H1 (cell line): ENCODE measurements around the gene SH3RF2. TPM values are rescaled to one million over a fixed set of nuclear protein-coding genes. Genes with fewer than 3 reads are reported as not detected.

Experiments used
- CTCF ChIA-PET: fragments of 300-600 bp; sonication (Branson Sonifier 250); formaldehyde crosslinking; loops from one replicate; lab custom pipeline; 2021; ENCODE audit not compliant: partially characterized antibody; lab: Charles Lee
- POLR2A ChIA-PET: fragments of 300-600 bp; sonication (Branson Sonifier 250); formaldehyde crosslinking; loops from one replicate; lab custom pipeline; 2021; ENCODE audit warnings: inconsistent platforms; ENCODE audit not compliant: partially characterized antibody; lab: Charles Lee
- DNase-seq, 2 experiments: peaks; one replicate each; pipeline versions ENCODE4 v3.0.0 to v3.0.0-alpha.2; 2010 to 2022; ENCODE audit warnings: low spot score in 2 of 2, low read depth in 1 of 2, mixed read lengths in 1 of 2
- FAIRE-seq: peaks from 2 replicates; lab custom pipeline; 2011; peaks lifted over from hg19 to GRCh38; lab: Jason Lieb, UNC
- H2AFZ ChIP-seq: 2 replicates; pipeline ENCODE4 v1.8.1; 2012; ENCODE audit warnings: low read length, inconsistent platforms
- H2AK5ac ChIP-seq: 2 replicates; pipeline ENCODE4 v1.6.1; 2013; ENCODE audit warnings: low read depth, low read length
- H2BK120ac ChIP-seq: replicated peaks from 2 replicates; pipeline ENCODE3; 2013; ENCODE audit warnings: low read depth, low read length, inconsistent platforms
- H2BK12ac ChIP-seq: 2 replicates; pipeline ENCODE4 v1.6.1; 2013; ENCODE audit warnings: low read depth, low read length
- H2BK15ac ChIP-seq: 2 replicates; pipeline ENCODE4 v1.6.1; 2013; ENCODE audit warnings: low read length
- H2BK20ac ChIP-seq: 2 replicates; pipeline ENCODE4 v1.6.1; 2013; ENCODE audit warnings: low read length
- H2BK5ac ChIP-seq: 2 replicates; pipeline ENCODE4 v1.6.1; 2013; ENCODE audit warnings: low read depth, low read length
- H3K14ac ChIP-seq: 2 replicates; pipeline ENCODE4 v1.6.1; 2013; ENCODE audit warnings: inconsistent platforms; ENCODE audit not compliant: insufficient read length
- H3K18ac ChIP-seq: 2 replicates; pipeline ENCODE4 v1.6.1; 2013; ENCODE audit warnings: low read length; ENCODE audit errors: extremely low read depth
- H3K23ac ChIP-seq: 2 replicates; pipeline ENCODE4 v1.6.1; 2013; ENCODE audit warnings: inconsistent platforms; ENCODE audit not compliant: insufficient read length
- H3K23me2 ChIP-seq: 2 replicates; pipeline ENCODE4 v1.6.1; 2013; ENCODE audit warnings: low read depth, low read length
- H3K27ac ChIP-seq: 2 replicates; pipeline ENCODE4 v1.6.1; 2011; ENCODE audit warnings: low read depth, low read length, inconsistent platforms
- H3K27me3 ChIP-seq, 4 experiments: replicated peaks in 1 of 4; 1 replicate in 1 of 4; 2 replicates in 3 of 4; pipeline versions ENCODE4 v1.6.1 to v1.8.1; 2011 to 2013; ENCODE audit warnings: low read length in 3 of 4, mild to moderate bottlenecking in 3 of 4, inconsistent platforms in 2 of 4, mixed read lengths in 2 of 4, moderate library complexity in 1 of 4; ENCODE audit not compliant: control insufficient read depth in 3 of 4, insufficient read depth in 3 of 4; ENCODE audit errors: extremely low read depth in 1 of 4
- H3K36me3 ChIP-seq, 4 experiments: 2 replicates each; pipeline versions ENCODE4 v1.6.1 to v1.8.1; 2011 to 2013; ENCODE audit warnings: mild to moderate bottlenecking in 4 of 4, low read length in 3 of 4, moderate library complexity in 2 of 4, control low read depth in 1 of 4, inconsistent platforms in 1 of 4; ENCODE audit not compliant: insufficient read depth in 4 of 4, control insufficient read depth in 2 of 4
- H3K4ac ChIP-seq: replicated peaks from 2 replicates; pipeline ENCODE3; 2013; ENCODE audit warnings: low read length, low read depth, mixed read lengths, inconsistent platforms; ENCODE audit not compliant: insufficient read length
- H3K4me1 ChIP-seq, 4 experiments: replicated peaks in 1 of 4; 1 replicate in 1 of 4; 2 replicates in 3 of 4; pipeline versions ENCODE4 v1.6.1 to v1.8.1; 2011 to 2013; ENCODE audit warnings: low read length in 3 of 4, inconsistent platforms in 2 of 4, mixed read lengths in 1 of 4; ENCODE audit not compliant: insufficient read depth in 4 of 4, control insufficient read depth in 3 of 4
- H3K4me2 ChIP-seq, 2 experiments: 2 replicates each; pipeline versions ENCODE4 v1.6.1 to v1.8.1; 2011 to 2013; ENCODE audit warnings: low read depth in 2 of 2, low read length in 2 of 2, control low read depth in 1 of 2, inconsistent platforms in 1 of 2, mild to moderate bottlenecking in 1 of 2; ENCODE audit not compliant: insufficient read depth in 1 of 2
- H3K4me3 ChIP-seq, 4 experiments: fragments of 200-600, 300-600 bp in 1 of 4; sonication (generic), shearing (Covaris generic), sonication (Bioruptor Twin) in 1 of 4; 2 replicates each; pipeline versions ENCODE4 v1.5.1 to v1.8.1; 2011 to 2016; ENCODE audit warnings: low read length in 4 of 4, low read depth in 3 of 4, control low read depth in 2 of 4, inconsistent platforms in 2 of 4, mild to moderate bottlenecking in 2 of 4, mixed read lengths in 1 of 4, moderate library complexity in 1 of 4; ENCODE audit not compliant: insufficient read depth in 2 of 4; ENCODE audit errors: extremely low read depth in 1 of 4
- H3K56ac ChIP-seq: replicated peaks from 2 replicates; pipeline ENCODE3; 2013; ENCODE audit warnings: low read depth, mild to moderate bottlenecking, mixed read lengths, low read length, inconsistent platforms; ENCODE audit not compliant: insufficient read length
- H3K79me1 ChIP-seq: 2 replicates; pipeline ENCODE4 v1.6.1; 2013; ENCODE audit warnings: low read depth, low read length, control low read depth
- H3K79me2 ChIP-seq, 2 experiments: 2 replicates each; pipeline versions ENCODE4 v1.6.1 to v1.8.1; 2012 to 2013; ENCODE audit warnings: low read length in 2 of 2, mild to moderate bottlenecking in 2 of 2, inconsistent platforms in 1 of 2; ENCODE audit not compliant: insufficient read depth in 2 of 2, control insufficient read depth in 1 of 2
- H3K9ac ChIP-seq, 4 experiments: replicated peaks in 1 of 4; 1 replicate in 1 of 4; 2 replicates in 3 of 4; pipeline versions ENCODE4 v1.6.1 to v1.8.1; 2011 to 2013; ENCODE audit warnings: low read depth in 3 of 4, low read length in 3 of 4, control low read depth in 2 of 4, mild to moderate bottlenecking in 2 of 4, moderate library complexity in 2 of 4, inconsistent platforms in 1 of 4; ENCODE audit errors: extremely low read depth in 1 of 4
- H3K9me3 ChIP-seq, 2 experiments: 2 replicates each; pipeline versions ENCODE4 v1.6.1 to v1.8.1; 2012 to 2013; ENCODE audit warnings: mild to moderate bottlenecking in 2 of 2, moderate library complexity in 2 of 2, control low read depth in 1 of 2, inconsistent platforms in 1 of 2, low read depth in 1 of 2, low read length in 1 of 2, mixed read lengths in 1 of 2; ENCODE audit not compliant: insufficient read depth in 2 of 2
- H4K20me1 ChIP-seq, 2 experiments: replicated peaks in 1 of 2; 2 replicates each; pipeline versions ENCODE3 to v1.8.1; 2011 to 2013; ENCODE audit warnings: inconsistent platforms in 2 of 2, low read length in 2 of 2, mild to moderate bottlenecking in 1 of 2; ENCODE audit not compliant: insufficient read depth in 2 of 2, control insufficient read depth in 1 of 2
- H4K5ac ChIP-seq: 2 replicates; pipeline ENCODE4 v1.6.1; 2013; ENCODE audit warnings: low read length, low read depth, mixed read lengths, inconsistent platforms; ENCODE audit not compliant: insufficient read length
- H4K8ac ChIP-seq: 2 replicates; pipeline ENCODE4 v1.8.0; 2013; ENCODE audit warnings: mild to moderate bottlenecking, moderate library complexity, low read length, inconsistent platforms; ENCODE audit not compliant: insufficient read depth; ENCODE audit errors: extremely low read depth
- H4K91ac ChIP-seq: replicated peaks from 2 replicates; pipeline ENCODE3; 2013; ENCODE audit warnings: low read length, mixed read lengths, inconsistent platforms; ENCODE audit not compliant: insufficient read length
- CHD2 ChIP-seq: IDR thresholded peaks from 2 replicates; pipeline ENCODE4 v1.6.1; 2012; ENCODE audit warnings: low read length, improper control_type of control experiment
- CTBP2 ChIP-seq: IDR thresholded peaks from 2 replicates; pipeline ENCODE4 v1.7.0; 2011; ENCODE audit warnings: borderline replicate concordance, mild to moderate bottlenecking, moderate library complexity, mixed read lengths, low read length; ENCODE audit not compliant: insufficient read depth, insufficient read length
- WGBS, 2 experiments: shearing (Covaris generic) in 1 of 2; methylation state at CpG; one replicate each; pipeline versions ENCODE4 v1.1.6 to v1.1.7; 2013 to 2015; ENCODE audit warnings: low lambda C conversion rate in 2 of 2, mixed read lengths in 2 of 2, inconsistent platforms in 1 of 2, low coverage in 1 of 2, missing lambda C conversion rate in 1 of 2; ENCODE audit not compliant: insufficient replicate concordance in 2 of 2, insufficient coverage in 1 of 2, insufficient read length in 1 of 2; ENCODE audit errors: extremely low coverage in 1 of 2, missing lambda C conversion rate in 1 of 2; 5-methylcytosine and 5-hydroxymethylcytosine counted together
- polyA plus RNA-seq, 7 experiments: library from polyadenylated mRNA; depleted of rRNA in 3 of 7; stranded (reverse) in 5 of 7; unstranded in 2 of 7; fragments of >200 nt in 5 of 7; fragments of 200-250 nt in 2 of 7; gene quantifications; 1 replicate in 5 of 7; 2 replicates in 1 of 7; 4 replicates in 1 of 7; pipeline versions ENCODE4 v1.2.1 to v1.2.3, GENCODE V29; 2011 to 2013; ENCODE audit warnings: missing spikeins in 2 of 7, mixed read lengths in 2 of 7
- total RNA-seq: library from RNA; stranded (reverse); fragmentation: NEBNext Ultra II Directional; extraction: Animal tissue kit (Norgen Biotek cat#: 25700); gene quantifications from 2 replicates; pipeline ENCODE4 v1.2.1, GENCODE V29; 2021

SH3RF2 gene
- total and polyA plus RNA-seq, 2 of the 8 experiments (the other 6 are each of a cell fraction or from before 2014, with no cell fraction given) = 0.80 to 0.95 TPM

DNA sequence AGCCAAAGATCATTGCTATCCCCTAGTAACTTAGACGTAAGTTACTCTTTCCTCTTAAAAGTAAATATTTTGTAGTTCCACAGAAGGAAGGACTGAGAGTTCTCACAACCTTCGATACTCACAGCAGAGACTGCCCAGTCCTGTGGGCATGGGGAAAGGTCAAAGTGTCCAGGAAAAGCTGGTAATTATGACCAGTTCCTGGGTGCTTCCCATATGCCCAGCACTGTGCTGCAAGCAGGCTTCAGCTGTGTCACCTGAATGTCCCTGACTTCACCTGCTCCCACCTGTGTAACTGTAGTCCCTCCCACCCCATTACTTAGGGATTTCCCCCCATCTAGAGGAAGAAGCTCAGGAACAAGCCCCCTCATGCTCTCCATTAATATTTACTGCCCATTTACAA, 18.0 kb upstream of the SH3RF2 start:
- CTCF ChIA-PET = interaction anchor here (0.6 to 4.4 kb wide), 6 partner anchors 11 to 133 kb away, joined by 3 to 31 read pairs (median 3); no protein-coding TSS in a partner anchor
- no peaks in the 10 kb centered on the region for H3K23me2 ChIP-seq
- TF ChIP-seq CTBP2 = no peak
- TF ChIP-seq CHD2 = no peak

More for the DNA sequence above, 18.0 kb upstream of the SH3RF2 start:
- Histone ChIP-seq H3K79me1 (no peaks in the 10 kb centered on the region), H3K36me3 (no peaks in the 10 kb centered on the region), H3K4me3 (no peak overlapping the region), H3K27ac (no peak overlapping the region), H3K4me1 (peaks cover 0 to 4% (median 0%) of the 10 kb centered on the region in 4 experiments; a peak in 2 of 7 replicates), H3K4me2 (no peak overlapping the region), H3K18ac (no peak overlapping the region), H4K5ac (no peak overlapping the region), H3K27me3 (no peaks in the 10 kb centered on the region), H3K23ac (no peak overlapping the region), H3K14ac (no peak overlapping the region), H3K79me2 (no peaks in the 10 kb centered on the region), H2BK12ac (no peak overlapping the region), H3K4ac (no peak overlapping the region), H2BK120ac (no peak overlapping the region), H3K9ac (no peak overlapping the region), H2AFZ (no peak overlapping the region), H4K91ac (no peak overlapping the region), H4K8ac (no peak overlapping the region), H2AK5ac (no peak overlapping the region), H3K9me3 (no peaks in the 10 kb centered on the region), H3K56ac (no peak overlapping the region), H2BK5ac (no peak overlapping the region), H2BK15ac (no peak overlapping the region), H2BK20ac (no peak overlapping the region), H4K20me1 (no peaks in the 10 kb centered on the region)
- POLR2A ChIA-PET = interaction anchor here (1.3 kb wide), 1 partner anchor 8 kb away, joined by 3 read pairs; no protein-coding TSS in a partner anchor
- DNase-seq (no peak), FAIRE-seq (no peak)
- 97% methylated on average over 2 of the region's 2 CpGs; no CpG with 5 or more reads in 1 of the 2 experiments for WGBS, 2 experiments
